Activated gamma-delta T cell (primary cell): ENCODE results near the gene HIVEP3.
"Not testable (repeated sequence)": the region's sequence is repeated elsewhere in the genome, so short reads cannot be mapped to it uniquely, and the experiment has no call there.

Experiments
- DNase-seq: peaks from one replicate; lab custom pipeline; 2025; lab: John Stamatoyannopoulos, UW

The HIVEP3 gene

DNA sequence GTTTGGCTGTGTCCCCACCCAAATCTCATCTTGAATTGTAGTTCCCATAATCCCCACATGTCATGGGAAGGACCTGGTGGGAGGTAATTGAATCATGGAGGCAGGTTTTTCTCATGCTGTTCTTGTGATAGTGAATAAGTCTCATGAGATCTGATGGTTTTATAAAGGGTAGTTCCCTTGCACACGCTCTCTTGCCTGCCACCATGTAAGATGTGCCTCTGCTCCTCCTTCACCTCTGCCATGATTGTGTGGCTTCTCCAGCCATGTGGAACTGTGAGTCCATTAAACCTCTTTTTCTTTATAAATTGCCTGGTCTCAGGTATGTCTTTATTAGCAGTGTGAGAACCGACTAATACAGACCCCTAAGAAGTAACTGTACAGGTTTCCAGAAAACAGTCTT, 2.5 kb upstream of the HIVEP3 start:
- DNase-seq: not testable (repeated sequence)

- DNase-seq: no peak
These were observed 1.9 kb upstream of the HIVEP3 start for GRCh38 chr1:41920658-41921057.

DNA sequence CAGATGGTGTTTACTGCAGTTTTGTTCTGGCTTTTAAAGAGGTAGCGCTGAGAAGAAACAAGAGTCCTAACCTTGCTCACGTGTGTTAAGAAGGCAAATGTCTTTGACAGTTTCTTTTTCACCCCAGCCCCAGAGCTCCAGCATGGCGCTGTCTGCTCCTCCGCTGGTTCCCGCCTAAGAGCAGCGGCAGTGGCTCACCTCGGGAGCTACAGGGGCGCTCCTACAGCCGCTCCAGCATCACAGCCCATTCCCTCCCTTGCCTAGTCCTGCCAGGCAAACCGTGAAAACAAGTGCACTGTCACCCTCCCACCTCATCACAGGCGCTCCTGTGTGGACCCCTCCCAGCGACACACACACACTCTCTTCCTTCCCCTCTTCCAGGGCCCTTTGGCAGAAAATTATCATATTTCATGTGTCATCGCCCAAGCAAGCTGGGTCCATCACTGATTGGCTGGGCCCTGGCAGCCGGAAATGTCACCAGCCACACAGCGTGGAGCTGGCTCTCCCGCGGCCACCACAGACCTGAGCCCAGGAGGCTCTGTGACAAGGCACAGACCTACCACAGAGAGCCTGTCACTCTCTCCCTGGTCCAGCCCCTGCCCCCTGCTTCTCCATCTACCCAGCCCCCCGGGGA, 1.2 kb upstream of the HIVEP3 start:
- DNase-seq: peak; percentile 63

- DNase-seq: no peak
These were observed 409 bp upstream of the HIVEP3 start for GRCh38 chr1:41919131-41919530.

GRCh38 chr1:41917835-41918449, 780 bp downstream of the HIVEP3 start:
- peak; percentile 40 for DNase-seq

DNA sequence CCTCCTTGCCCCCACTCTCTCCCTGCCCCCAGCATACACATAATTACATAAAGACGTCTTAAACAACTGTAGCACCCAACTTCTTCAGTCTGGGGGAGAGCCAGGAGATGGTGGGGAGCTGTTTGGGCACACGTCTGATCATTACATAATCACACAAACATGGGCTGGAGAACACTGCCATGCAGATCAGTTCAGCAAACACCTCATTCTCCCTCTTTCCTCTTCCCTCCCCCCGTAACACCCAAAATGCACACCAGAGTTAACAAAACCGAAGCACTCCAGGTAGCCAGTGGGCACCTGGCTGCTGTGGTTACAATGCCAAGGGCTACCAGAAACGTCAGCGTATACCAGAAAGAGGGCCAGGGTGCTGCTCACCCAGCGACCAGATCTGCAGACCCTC, 1.6 kb downstream of the HIVEP3 start:
- no peak for DNase-seq

DNA sequence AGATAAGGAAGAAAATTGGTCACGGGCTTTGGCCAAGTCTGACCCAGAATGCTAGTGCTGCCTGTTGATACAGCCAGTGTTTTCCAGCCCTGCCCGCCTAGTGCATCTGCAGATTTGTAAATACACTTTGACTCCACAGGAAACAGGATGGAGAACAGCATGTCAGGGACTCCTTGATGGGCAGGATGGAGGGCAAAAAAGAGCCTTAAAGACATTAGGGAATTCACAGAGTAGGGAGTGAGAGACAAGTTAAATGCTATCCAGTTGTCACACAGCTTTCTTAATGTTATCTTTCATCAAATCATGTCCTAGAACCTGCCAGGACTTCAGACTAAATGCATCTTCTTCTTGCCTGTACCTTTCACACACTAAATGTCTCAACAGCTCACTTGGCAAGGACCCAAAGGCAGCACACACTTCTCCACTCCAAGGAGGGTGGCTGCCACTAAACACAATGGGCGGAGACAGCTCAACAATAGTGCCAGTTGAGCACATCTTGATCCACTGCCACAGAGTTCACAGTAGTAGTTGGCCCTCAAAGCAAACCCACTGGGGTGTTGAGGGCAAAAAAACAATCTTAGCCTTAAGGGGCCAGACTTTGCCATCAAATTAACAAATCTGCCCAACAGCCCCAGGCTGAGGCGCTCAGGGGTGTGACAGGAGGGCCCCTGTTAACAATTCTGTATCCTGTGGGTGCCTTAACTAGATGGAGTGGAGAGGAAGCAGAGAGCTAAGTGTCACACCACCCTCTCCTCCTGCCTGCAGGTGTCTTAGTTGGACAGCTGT, 2.7 kb downstream of the HIVEP3 start:
- no peak for DNase-seq

DNA sequence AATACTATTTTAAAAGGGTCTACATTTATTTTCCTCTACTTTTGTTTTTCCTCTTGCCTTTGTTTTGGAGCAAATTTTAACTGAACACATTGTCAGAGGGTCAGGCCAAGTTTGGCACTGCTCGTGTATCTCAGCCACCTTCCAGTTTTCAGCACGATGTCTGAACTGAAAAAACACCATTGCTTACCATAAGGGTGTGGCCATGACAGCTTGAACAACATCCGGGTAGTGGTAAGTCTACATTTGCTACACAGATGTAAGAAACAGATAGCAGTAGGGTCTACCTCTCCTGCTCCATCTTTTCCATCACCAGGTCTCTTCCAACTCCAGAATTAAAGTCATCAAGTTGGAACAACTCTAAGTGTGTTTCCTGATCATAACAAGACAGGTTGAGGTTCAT, 4.2 kb downstream of the HIVEP3 start:
- no peak for DNase-seq

- DNase-seq: no peak
These were observed 5.7 kb downstream of the HIVEP3 start for GRCh38 chr1:41913014-41913413.

DNA sequence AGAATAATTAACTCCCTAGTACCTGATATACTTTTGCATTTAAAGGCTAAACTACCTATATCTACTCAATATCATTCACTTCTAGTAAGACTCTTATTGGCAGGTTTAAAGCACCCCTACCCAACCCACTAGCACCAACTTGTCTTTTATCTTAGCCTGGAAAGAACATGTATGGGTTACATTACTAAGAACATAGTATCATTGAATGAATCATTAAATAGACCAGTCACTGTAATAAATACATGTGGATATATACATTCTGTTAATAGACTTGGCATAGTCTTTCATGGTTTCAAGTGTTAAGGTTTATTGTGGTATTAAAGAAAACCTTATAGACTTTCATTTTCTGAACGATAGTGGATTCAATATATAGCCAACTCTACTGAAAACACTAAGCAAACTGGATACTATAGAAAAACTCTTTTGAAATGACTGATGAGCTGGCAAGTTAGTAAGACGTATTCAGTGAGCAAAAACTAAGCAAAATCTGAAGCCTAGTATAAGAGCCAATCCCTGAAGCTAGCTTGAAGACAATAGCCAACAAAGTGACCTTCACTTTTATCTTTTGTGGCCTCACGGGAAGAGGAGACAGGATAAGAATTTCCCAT, 10.3 kb downstream of the HIVEP3 start:
- DNase-seq: no peak

DNA sequence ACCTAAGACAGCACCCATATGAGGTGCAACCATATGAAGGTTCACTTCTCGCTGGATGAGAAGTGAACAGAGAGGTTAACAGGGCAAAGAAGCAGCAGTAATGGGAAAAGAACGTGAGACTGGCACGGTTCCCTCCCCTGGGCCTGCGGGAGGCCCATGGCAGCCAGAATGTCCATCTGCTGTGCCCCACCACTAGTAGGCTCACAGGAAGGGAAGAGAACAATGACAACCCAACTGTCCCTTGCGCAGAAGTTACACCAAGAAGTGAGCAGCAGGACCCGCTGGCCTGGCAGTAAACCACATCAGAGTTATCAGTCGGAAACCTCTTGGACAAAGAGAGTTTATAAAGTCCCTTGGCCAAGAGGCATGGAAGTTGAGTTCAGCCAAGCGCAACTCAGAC, 11.3 kb downstream of the HIVEP3 start:
- no peak for DNase-seq

DNA sequence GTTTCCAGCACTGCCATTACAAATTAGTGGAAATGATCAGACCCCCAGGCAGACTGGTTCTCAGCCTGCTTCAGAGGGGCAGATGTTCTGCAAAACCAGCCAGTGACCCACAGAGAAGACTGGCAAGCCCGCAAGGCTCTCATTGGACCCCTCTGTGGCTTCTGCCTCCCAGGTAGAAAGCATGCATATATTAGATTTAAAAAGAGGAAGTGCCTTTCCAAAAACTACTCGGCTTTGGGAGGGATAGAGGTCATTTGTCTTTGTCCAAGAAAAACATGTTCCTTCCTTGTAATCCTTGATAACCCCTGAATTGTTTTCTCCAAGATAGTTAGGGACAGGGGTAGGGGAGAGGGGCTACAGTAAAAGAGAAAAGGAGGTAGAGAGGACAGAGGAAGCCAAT, 11.8 kb downstream of the HIVEP3 start:
- DNase-seq: no peak

DNA sequence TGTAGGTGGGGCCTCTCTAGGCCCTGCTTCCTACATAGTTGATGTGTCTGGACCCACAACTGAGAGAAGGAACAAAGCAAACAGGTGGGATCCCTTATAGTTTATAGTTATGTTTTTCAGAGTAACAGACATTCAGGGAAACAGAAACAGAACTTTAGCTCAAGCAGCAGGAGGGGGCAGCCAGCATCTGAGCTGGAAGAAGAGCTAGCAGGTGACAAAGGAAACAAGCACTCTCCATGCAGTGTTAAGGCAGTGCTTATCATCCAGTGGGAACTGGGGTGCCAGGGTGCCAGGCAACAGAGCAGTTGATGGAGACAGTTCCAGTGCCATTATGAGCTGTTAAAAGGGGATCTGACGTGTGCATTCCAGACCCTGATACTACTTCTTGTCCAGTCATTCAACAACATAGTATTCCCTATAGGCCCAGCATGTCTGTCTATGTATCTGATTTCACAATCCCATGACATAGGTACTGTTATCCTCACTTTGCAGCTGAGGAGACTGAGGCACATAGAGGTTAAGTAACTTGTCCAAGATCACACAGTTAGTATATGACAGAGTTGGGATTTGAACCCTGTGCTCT, 13.5 kb downstream of the HIVEP3 start:
- DNase-seq: no peak

- no peak for DNase-seq
These were observed 16.1 kb downstream of the HIVEP3 start for GRCh38 chr1:41902664-41903063.

DNA sequence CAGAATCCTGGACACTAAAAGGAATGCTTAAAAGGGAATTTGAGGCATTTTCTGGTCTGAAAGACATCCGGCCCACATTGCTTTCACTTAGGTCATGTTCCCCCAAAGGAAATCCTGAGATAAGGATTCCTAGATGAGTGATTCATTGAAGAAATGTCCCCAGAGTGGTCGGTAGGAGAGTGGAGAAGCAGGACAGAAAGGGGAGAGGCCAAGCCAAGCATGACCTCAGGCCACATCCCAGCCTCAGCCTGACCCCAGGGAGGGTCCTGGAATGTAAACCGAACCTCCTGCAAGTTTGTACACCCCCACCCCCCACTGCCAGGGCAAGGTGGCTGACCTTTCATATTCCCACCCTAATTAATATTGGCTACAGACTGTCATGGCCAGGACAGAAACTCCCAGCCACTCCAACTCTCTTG, 16.6 kb downstream of the HIVEP3 start:
- no peak for DNase-seq

DNA sequence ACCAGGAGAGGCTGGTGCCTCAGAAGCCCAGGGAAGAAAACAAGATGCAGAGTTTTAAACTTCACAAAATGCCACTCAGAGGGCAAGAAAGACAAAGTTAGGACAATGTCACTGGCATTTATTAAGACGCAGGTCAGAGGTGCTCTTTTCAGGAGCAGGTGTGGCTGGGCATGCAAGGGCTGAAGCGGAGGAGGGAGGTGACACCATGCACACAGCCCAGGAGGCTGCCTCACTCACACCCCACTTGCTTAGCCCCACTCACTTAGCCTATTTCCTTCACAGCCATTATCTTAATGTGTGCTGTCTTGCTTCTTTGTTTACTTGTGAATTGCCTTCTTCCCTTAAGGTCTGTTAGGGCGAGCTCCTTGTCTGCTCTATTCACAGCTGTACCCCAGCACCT, 17.2 kb downstream of the HIVEP3 start:
- no peak for DNase-seq

GRCh38 chr1:41900603-41901444, 17.9 kb downstream of the HIVEP3 start:
- no peak for DNase-seq

DNA sequence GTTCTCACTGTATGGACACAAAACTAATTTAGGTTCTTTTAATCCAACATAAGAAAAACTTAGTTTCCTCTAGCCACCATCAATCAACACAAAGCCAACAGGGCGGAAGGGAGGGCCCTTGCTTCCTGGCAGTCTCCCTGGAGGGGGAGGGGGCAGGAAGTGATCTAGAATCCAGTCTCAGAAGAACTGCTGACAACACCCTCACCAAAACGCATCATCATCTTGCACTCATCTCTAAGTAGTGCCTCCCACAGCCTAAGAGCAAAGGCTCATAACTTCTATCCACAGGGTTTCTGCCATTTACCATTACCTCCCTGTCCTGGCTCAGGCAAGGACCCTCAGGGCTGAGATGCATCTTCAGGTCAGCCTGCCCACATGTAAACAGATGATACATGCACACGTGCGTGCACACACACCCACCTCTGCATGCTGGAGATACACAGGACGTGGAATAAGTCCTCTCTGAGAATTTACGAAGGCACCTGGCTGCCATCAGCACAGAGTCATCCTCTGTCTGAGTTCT, 20.5 kb downstream of the HIVEP3 start:
- no peak for DNase-seq

GRCh38 chr1:41895552-41895951, 23.2 kb downstream of the HIVEP3 start:
- no peak for DNase-seq

DNA sequence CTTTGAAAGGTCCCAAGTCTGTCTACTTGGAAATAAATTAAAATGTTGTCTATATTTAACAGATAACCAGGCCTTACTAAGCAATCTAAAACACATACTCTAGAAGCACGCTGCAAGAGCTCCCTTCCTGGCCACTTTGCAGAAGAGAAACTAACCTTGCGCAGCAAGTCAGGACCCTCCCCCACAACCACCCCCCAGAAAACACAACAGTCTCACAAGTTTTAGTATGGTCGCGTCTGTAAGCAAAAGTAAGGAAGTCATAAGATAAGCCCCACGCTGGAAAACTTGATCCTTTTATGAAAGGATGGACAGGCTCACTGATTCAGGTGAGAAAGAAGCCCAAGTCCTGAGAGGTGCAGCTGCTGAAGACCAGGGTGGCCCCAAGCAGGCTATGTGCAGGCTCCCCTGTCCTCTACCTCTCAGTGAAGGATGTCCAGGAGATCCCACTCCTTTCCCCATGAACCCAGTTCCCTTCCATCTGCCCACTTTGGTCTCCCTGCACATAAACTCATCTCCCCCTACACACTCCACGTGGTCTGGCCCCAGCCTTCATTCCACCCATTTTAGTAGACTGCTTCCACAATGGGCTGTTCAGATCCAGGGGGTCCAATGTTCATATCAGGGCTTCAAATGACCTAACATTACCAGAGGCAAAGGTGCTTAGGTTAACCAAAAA, 23.8 kb downstream of the HIVEP3 start:
- no peak for DNase-seq
